ENCODE data around the gene SMTNL1. TPM values are rescaled to one million over a fixed set of nuclear protein-coding genes. Genes with fewer than 3 reads are reported as not detected.

The SMTNL1 gene
- total RNA-seq, 1 experiment from 2014 or later: not detected

GRCh38 chr11:57552479-57552878 lies 15.1 kb downstream of the SMTNL1 start:
- H3K79me2 ChIP-seq (ENCODE audit: insufficient read depth, low read length): no peaks in the 10 kb centered on the region
- H3K23me2 ChIP-seq (ENCODE audit: insufficient read length, low read depth, low read length, poor library complexity, severe bottlenecking): no peaks in the 10 kb centered on the region
- Mint-ChIP-seq H3K27ac (no peak overlapping the region), H3K4me3 (no peak overlapping the region), H3K27me3 (ENCODE audit: low read depth) (no peaks in the 10 kb centered on the region; the same call in 1 of the 2 replicates), H3K9me3 (no peaks in the 10 kb centered on the region), H3K36me3 (ENCODE audit: insufficient read depth in 1 of 3, low read depth in 3 of 3) (peaks cover 10 to 58% (median 40%) of the 10 kb centered on the region in 3 experiments; a peak in 6 of 7 replicates), H3K4me1 (peaks cover 8 to 16% of the 10 kb centered on the region in 2 experiments)
- no peaks in the 10 kb centered on the region for H4K20me1 ChIP-seq (ENCODE audit: control insufficient read depth, insufficient read depth, insufficient read length)
- no peak overlapping the region for H2AK5ac ChIP-seq (ENCODE audit: insufficient read length, low read length)
- H3K14ac ChIP-seq (ENCODE audit: insufficient read depth, low read length): no peak overlapping the region
- H4K91ac ChIP-seq (ENCODE audit: insufficient read length, low read depth, low read length): no peak overlapping the region
- no peak overlapping the region for H3K56ac ChIP-seq (ENCODE audit: insufficient read length, low read depth, low read length)
- H2BK120ac ChIP-seq (ENCODE audit: low read depth, low read length, poor library complexity, severe bottlenecking): no peak overlapping the region
- H3K18ac ChIP-seq (ENCODE audit: insufficient read length, low read depth, low read length): no peak overlapping the region
- H3K9ac ChIP-seq (ENCODE audit: extremely low read depth, insufficient read length, low read length): no peak overlapping the region
- H3T11ph ChIP-seq (ENCODE audit: low read length): no peak overlapping the region
- TF ChIP-seq CTCF (conservative IDR thresholded peaks at IDR 0.05): no peak
- no peak overlapping the region for H2AFZ ChIP-seq (ENCODE audit: low read length)
- no peak for DNase-seq
- H3K23ac ChIP-seq (ENCODE audit: insufficient read length, low read depth, low read length): no peak overlapping the region
- no peak overlapping the region for H3K27ac ChIP-seq (ENCODE audit: insufficient read length, low read depth, low read length)
- no peak overlapping the region for H4K5ac ChIP-seq (ENCODE audit: insufficient read length, low read depth, low read length)
- H4K8ac ChIP-seq (replicated peaks; ENCODE audit: insufficient read length, low read depth, low read length): no peak overlapping the region
- no peak overlapping the region for H3K4ac ChIP-seq (ENCODE audit: low read depth, low read length)
- no peaks in the 10 kb centered on the region; the same call in 1 of the 2 replicates for H3K4me1 ChIP-seq (ENCODE audit: insufficient read depth, low read length)
- WGBS (ENCODE audit: extremely low coverage, insufficient read length, low lambda C conversion rate): no CpG with 5 or more reads among the region's 5 CpGs
- no peak overlapping the region for H3K4me2 ChIP-seq (ENCODE audit: insufficient read depth, insufficient read length, low read length)
- H2BK15ac ChIP-seq (ENCODE audit: low read depth, low read length): no peak overlapping the region
- H2BK5ac ChIP-seq (ENCODE audit: insufficient read length, low read length): no peak overlapping the region
- no peaks in the 10 kb centered on the region for H3K79me1 ChIP-seq (ENCODE audit: insufficient read depth, low read depth, low read length, poor library complexity, severe bottlenecking)
- H3K9me3 ChIP-seq (ENCODE audit: control insufficient read depth, low read depth, low read length): no peaks in the 10 kb centered on the region
- no peak overlapping the region for H2BK20ac ChIP-seq (ENCODE audit: low read depth, low read length, poor library complexity, severe bottlenecking)
- no peak overlapping the region for H2BK12ac ChIP-seq (ENCODE audit: insufficient read length, low read depth, low read length)
- H3K27me3 ChIP-seq (ENCODE audit: insufficient read depth, low read length): no peaks in the 10 kb centered on the region

All from H9 (cell line).